Measurements from ENCODE around the gene IFNK. TPM values are rescaled to one million over a fixed set of nuclear protein-coding genes. Genes with fewer than 3 reads are reported as not detected.

The IFNK gene
- polyA plus RNA-seq, 1 donor (not counting 4 experiments of a cell fraction or from before 2014, with no cell fraction given) = 29.2 TPM

GRCh38 chr9:27564670-27565069 lies 40.6 kb downstream of the IFNK start:
- Histone ChIP-seq H2AFZ (ENCODE audit: control insufficient read depth, low read length) (no peak overlapping the region), H3K36me3 (ENCODE audit: control insufficient read depth in 2 of 2, extremely low read depth in 1 of 2, insufficient read depth in 2 of 2, low read length in 2 of 2) (peaks cover 0 to 2% of the 10 kb centered on the region in 2 experiments), H3K27ac (ENCODE audit: control insufficient read depth, insufficient read depth, low read length) (no peak overlapping the region), H3K9ac (ENCODE audit: control insufficient read depth, extremely low read depth, insufficient read depth, low read length) (no peak overlapping the region), H3K79me2 (ENCODE audit: control insufficient read depth, insufficient read depth, low read length) (peaks cover 2% of the 10 kb centered on the region), H3K27me3 (ENCODE audit: control insufficient read depth, extremely low read depth, insufficient read depth, low read length) (no peaks in the 10 kb centered on the region), H3K9me1 (ENCODE audit: control insufficient read depth, extremely low read depth, insufficient read depth, low read length) (no peaks in the 10 kb centered on the region), H4K20me1 (ENCODE audit: control insufficient read depth, extremely low read depth, insufficient read depth, low read length) (no peaks in the 10 kb centered on the region), H3K4me2 (ENCODE audit: control insufficient read depth, extremely low read depth, insufficient read depth, low read depth, low read length) (no peak overlapping the region), H3K4me1 (ENCODE audit: control insufficient read depth, extremely low read depth, insufficient read depth, low read length) (no peaks in the 10 kb centered on the region), H3K4me3 (ENCODE audit: control insufficient read depth in 2 of 3, extremely low read depth in 1 of 3, insufficient read depth in 2 of 3, low read depth in 1 of 3, low read length in 3 of 3) (no peak overlapping the region), H3K9me3 (ENCODE audit: control insufficient read depth, low read depth, low read length) (no peaks in the 10 kb centered on the region)
- no peak for TF ChIP-seq EZH2 (IDR thresholded peaks at IDR 0.05; ENCODE audit: low read length)
- no peak for TF ChIP-seq CTCF (optimal IDR thresholded peaks at IDR 0.05 in 1 of 3, IDR thresholded peaks at IDR 0.05 in 1 of 3, conservative IDR thresholded peaks at IDR 0.05 in 1 of 3; ENCODE audit: extremely low read depth in 1 of 3, insufficient read depth in 2 of 3, low read length in 3 of 3)
- dilution Hi-C loops (cut with MboI; ENCODE audit: extremely low pct_ligation_motif_present, low sequenced_read_pairs) = no loop called here
- FAIRE-seq = no peak
- DNase-seq (ENCODE audit: low read depth, low spot score) = no peak

DNA sequence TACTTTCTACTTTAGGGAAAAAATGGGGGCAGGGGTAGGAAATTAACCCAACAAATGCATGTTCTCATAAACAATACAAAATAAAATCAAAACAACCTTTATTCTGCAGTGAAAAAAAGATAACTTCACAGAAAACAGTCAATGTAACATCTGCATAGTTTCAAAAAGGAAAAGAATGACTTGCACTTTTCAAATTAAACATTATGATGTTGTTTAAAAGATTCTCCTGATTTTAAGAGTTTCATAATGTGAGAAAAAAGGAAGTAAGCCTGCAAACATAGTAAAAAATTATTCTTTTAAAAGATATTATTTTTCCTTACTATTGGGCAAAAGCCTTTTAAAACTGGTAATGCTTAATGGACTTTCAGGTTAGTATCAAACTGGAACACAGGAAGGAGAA lies 41.6 kb downstream of the IFNK start:
- no peak overlapping the region for H3K27ac ChIP-seq (ENCODE audit: control insufficient read depth, insufficient read depth, low read length)
- H2AFZ ChIP-seq (ENCODE audit: control insufficient read depth, low read length) = no peak overlapping the region
- H3K4me3 ChIP-seq (ENCODE audit: control insufficient read depth in 2 of 3, extremely low read depth in 1 of 3, insufficient read depth in 2 of 3, low read depth in 1 of 3, low read length in 3 of 3) = no peak overlapping the region
- H3K4me2 ChIP-seq (ENCODE audit: control insufficient read depth, extremely low read depth, insufficient read depth, low read depth, low read length) = no peak overlapping the region
- peaks cover 0 to 2% of the 10 kb centered on the region in 2 experiments for H3K36me3 ChIP-seq (ENCODE audit: control insufficient read depth in 2 of 2, extremely low read depth in 1 of 2, insufficient read depth in 2 of 2, low read length in 2 of 2)
- H3K4me1 ChIP-seq (ENCODE audit: control insufficient read depth, extremely low read depth, insufficient read depth, low read length) = no peaks in the 10 kb centered on the region
- H3K27me3 ChIP-seq (ENCODE audit: control insufficient read depth, extremely low read depth, insufficient read depth, low read length) = no peaks in the 10 kb centered on the region
- DNase-seq (ENCODE audit: low read depth, low spot score) (no peak), FAIRE-seq (no peak)
- no peak overlapping the region for H3K9ac ChIP-seq (ENCODE audit: control insufficient read depth, extremely low read depth, insufficient read depth, low read length)
- no peaks in the 10 kb centered on the region for H3K9me1 ChIP-seq (ENCODE audit: control insufficient read depth, extremely low read depth, insufficient read depth, low read length)
- no peaks in the 10 kb centered on the region for H4K20me1 ChIP-seq (ENCODE audit: control insufficient read depth, extremely low read depth, insufficient read depth, low read length)
- H3K79me2 ChIP-seq (ENCODE audit: control insufficient read depth, insufficient read depth, low read length) = peaks cover 2% of the 10 kb centered on the region
- TF ChIP-seq CTCF (optimal IDR thresholded peaks at IDR 0.05 in 1 of 3, IDR thresholded peaks at IDR 0.05 in 1 of 3, conservative IDR thresholded peaks at IDR 0.05 in 1 of 3; ENCODE audit: extremely low read depth in 1 of 3, insufficient read depth in 2 of 3, low read length in 3 of 3) (no peak), EZH2 (IDR thresholded peaks at IDR 0.05; ENCODE audit: low read length) (no peak)
- dilution Hi-C loops (cut with MboI; ENCODE audit: extremely low pct_ligation_motif_present, low sequenced_read_pairs) = no loop called here
- no peaks in the 10 kb centered on the region for H3K9me3 ChIP-seq (ENCODE audit: control insufficient read depth, low read depth, low read length)
